HL-60/S4 treated with phorbol 12-myristate 13-acetate at 8.2 ng/mL for 4 days and 3 days (cell line): ENCODE results near the gene NPC1L1.
"Not testable (repeated sequence)": the region's sequence is repeated elsewhere in the genome, so short reads cannot be mapped to it uniquely, and the experiment has no call there.

Experiments used
- in situ Hi-C: fragments of 300-500 bp; cut with MboI; formaldehyde crosslinking; loops from 2 replicates; pipeline ENCODE4 v1.15.0; 2022; ENCODE audit warnings: low sequenced_read_pairs

Gene NPC1L1

GRCh38 chr7:44566680-44567079, 25.6 kb upstream of the NPC1L1 start:
- in situ Hi-C loops = no loop called here

DNA sequence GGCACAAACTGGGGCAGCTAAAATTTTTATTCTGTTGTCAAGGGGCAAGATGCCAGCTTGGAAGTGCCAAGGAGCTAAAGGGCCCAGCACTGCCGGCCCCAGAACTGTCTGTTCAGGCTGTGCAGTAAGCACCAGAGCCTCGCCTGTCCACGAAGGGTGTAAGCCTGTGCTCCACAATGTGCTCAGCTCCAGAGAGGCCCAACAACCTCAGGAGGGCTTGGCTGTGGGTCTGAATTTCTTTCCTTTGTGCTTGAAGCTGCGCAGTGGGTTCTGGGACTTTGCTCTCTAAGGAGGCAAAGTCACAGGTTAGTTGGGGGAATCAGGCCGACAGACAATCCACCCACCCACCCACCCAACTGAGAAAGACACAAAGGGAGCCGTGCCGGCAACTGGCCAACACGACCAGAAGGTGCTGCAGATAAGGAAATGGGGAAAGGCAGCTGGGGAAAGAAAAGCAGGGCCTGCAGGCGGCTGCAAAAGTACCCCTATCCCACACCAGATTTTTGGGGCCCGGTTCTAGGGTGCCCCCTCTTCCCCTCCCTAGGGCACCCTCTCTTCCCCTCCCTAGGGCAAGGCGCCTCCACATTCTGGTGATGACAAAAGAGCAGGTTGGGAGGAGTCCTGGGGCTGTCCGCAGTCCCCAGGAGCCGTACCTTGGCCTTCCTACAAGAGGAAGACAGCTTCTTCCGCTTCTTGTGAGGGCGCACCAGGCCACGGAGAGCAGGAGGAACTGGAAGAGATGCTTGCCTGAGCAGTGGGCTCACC, 24.8 kb upstream of the NPC1L1 start:
- in situ Hi-C loops = no loop called here

DNA sequence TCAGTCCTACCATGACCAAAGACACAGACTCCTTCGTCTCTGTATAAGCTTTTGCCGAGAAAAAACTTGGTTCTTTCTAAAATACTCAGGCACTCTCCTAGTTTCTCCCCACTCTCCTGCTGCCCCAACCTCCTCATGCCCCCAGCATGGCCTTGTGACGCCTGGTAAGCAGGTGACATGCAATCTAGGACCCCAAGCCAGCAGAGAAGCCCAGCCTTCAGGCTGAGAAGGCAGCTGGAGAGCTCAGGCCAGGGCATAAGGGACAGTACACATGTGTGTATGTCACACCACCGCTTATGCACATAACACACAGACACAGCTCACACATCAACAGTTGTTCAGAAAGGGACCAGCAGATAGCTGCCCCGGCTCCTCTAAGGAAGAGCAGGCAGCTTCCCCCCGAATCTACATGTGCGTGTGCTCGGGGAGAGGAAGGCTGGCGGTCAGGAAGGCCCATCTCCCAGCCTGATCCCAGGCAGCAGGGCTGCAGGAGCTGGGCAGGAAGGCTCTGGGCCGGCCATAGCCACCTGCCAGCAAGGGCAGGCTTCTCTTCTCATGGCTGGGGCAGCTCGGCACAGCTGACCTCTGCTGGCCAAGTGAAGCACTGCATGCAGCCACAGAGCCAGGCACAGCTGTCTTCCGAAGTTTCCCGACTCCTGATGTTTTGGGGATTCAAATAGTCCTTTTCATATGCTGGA, 24.1 kb upstream of the NPC1L1 start:
- in situ Hi-C loops = no loop called here

- in situ Hi-C loops = no loop called here
Observed at GRCh38 chr7:44564606-44565005, 23.5 kb upstream of the NPC1L1 start.

DNA sequence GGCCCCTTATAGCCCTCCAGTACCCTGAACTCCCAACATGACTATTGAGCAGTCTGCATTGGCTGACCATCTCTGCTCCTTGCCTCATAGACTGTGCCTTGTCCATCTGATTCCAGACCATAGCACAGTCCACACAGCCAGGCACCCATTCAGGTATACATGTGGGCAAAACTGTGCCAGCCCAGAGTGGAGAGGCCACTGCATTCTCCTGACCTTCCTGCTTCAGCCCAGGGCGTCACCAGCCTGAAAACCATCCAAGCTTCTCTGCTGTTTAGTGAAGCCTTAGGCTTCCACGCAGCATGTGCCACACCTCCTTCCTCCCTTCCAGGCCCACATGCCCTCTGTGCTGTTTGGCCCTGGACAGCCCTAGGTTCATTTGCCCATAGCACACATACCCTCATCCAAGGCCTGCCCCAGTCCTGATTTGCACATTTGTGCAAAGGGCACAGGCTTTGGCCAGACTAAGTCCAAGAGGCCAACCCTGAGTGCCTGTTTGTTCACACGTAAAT, 22.1 kb upstream of the NPC1L1 start:
- in situ Hi-C loops = no loop called here

DNA sequence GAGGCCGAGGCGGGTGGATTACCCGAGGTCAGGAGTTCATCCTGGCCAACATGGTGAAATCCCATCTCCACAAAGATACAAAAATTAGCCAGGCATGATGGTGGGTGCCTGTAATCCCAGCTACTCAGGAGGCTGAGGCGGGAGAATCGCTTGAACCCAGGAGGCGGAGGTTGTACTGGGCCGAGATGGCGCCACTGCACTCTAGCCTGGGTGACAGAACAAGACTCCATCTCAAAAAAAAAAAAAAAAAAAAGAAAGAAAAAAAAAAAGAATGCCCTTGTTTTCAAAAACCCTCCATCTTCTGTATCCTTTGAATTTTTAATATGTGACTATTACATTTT, 21.5 kb upstream of the NPC1L1 start:
- in situ Hi-C loops = not testable (repeated sequence)

DNA sequence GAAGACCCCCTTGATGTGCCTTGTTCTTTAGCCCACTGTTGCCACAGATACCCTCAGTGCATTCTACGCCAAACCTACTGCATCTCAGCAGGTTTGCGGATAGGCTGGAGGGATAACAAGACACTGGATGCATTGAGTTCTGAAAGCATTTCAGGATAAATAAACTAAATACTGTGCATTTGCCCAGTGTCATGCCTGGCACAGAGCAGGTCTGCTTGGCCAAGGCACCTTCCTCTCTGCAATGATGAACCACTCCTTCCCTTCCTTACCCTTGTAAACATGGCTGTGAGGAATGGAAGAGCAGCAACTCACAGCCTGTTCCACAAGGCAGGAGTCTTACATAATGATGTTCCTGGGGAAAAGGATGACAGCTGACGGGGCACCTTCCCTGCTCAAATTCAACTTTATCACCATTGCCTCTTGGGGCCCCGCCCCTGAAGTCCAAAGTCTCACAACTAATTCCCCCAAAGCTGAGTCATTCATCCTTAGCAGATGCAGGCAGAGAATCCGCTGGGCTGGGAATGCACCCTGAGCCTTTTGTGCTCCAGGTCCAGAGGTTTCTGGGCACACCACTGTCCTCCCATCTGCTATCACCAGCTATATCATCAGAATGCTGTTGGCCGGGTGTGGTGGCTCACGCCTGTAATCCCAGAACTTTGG, 21.0 kb upstream of the NPC1L1 start:
- in situ Hi-C loops = no loop called here

- in situ Hi-C loops = no loop called here
Observed at GRCh38 chr7:44561481-44561880, 20.4 kb upstream of the NPC1L1 start.

DNA sequence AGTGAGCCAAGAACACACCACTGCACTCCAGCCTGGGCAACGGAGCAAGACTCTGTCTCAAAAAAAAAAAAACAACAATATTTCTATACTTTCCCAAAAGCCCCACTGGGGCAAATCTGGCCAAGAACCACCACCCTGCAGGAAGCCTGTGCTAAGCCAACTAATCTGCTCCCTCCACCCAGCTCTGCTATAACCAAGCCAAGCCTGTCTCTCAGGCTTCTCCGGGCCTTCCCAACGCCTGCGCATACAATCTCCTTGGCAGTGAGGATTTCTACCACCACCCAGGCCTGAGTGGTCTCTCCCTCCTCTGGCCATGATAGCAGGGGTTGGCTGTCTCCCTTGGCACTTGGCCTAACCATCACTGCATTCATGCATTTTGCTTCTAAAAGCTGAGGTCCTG, 18.4 kb upstream of the NPC1L1 start:
- in situ Hi-C loops = no loop called here

- in situ Hi-C loops = no loop called here
Observed at GRCh38 chr7:44557485-44557884, 16.4 kb upstream of the NPC1L1 start.

GRCh38 chr7:44555350-44555749, 14.2 kb upstream of the NPC1L1 start:
- in situ Hi-C loops = no loop called here

DNA sequence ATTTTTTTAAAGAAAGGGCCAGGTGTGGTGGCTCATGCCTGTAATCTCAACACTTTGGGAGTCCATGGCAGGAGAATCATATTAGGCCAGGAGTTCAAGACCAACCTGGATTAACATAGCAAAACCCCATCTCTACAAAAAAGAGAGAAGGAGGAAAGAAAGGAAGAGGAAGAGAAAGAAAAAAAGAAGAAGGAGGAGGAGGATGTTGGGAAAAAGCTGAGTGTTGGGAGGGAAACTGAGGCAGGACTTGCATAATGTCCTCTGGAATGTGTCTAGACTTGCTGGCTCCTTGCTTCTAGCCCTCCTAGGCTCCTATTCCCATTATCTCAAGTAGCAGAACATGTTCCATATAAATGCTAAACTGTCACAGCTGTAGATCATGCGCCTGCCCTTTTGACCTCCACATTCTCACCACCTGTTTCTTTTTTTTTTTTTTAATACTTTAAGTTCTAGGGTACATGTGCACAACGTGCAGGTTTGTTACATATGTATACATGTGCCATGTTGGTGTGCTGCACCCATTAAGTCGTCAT, 11.4 kb upstream of the NPC1L1 start:
- in situ Hi-C loops = not testable (repeated sequence)

DNA sequence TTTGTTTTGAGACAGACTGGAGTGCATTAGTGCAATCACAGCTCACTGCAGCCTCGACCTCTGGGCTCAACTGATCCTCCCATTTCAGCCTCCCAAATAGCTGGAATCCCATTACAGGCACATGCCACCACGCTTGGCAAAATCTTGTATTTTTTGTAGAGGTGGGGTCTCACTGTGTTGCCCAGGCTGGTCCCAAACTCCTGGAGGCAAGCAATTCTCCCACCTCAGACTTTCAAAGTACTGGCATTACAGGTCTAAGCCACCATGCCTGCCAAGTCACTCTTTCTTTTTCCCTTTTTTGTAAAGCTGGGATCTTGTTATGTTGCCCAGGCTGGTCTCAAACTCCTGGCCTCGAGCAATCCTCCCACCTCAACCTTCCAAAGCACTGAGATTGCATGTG, 8.3 kb upstream of the NPC1L1 start:
- in situ Hi-C loops = no loop called here

GRCh38 chr7:44548893-44549292, 7.8 kb upstream of the NPC1L1 start:
- in situ Hi-C loops = no loop called here

DNA sequence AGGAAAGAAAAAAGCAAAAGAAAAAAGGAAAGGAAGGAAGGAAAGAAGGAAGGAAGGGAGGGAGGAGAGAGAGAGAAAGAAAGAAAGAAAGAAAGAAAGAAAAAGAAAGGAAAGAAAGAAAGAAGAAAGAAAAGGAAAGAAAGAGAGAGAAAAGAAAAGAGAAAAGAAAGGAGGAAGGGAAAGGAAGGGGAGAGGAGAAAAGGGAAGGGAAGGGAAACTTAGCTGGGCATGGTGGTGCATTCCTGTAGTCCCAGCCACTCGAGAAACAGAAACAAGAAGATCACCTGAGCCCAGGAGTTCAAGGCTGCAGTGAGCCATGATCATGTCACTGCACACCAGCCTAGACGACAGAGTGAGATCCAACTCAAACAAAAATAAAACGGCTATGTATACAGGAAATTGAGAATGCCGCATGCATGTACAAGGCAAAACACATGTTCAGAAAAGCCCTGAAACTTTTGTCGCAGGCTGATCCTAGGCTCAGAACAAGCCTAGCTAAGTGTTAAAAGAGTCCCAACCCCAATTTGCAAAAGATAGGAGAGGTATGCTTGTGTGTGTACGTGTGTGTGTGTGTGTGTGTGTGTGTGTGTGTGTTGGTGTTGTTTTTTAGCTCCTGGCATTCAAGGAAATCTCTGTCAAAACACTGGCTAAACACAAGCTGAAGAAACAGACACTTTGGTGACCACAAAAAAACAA, 6.6 kb upstream of the NPC1L1 start:
- in situ Hi-C loops = no loop called here

DNA sequence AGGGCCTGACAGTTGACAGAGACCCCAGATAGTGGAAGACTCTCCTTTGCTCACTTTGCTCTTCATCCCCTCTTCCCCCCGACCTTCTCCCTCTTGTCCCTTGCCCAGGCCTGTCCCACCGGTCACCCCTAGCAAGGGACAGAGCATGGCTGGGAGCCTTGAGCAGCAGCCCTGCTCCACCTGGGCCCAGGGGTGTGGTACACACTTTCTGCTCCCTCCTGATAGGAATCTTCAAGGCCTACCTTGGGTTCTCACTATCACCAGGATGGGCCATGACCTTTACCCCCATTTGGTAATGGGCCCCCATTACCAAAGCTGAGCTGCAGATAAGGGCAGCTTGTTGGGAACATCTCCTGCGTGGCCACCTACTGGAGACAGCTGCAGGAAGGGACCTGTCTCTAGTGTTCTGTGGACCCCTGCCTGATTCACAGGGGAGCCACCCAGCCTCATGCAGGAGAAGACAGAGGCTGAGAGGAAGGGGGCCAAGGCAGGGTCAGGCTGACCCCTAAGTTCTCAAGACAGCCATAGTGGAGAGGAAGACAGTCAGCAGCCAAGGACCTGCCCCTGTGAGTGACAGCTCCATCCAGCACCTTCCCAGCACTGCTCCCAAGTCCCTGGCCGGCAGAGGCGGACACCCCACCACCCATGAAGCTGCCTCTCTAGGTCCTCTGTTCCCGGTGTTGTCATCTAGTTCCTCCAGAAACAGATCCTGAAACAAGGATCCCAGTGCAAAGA, 913 bp upstream of the NPC1L1 start:
- in situ Hi-C loops = no loop called here

GRCh38 chr7:44540592-44541027, 520 bp downstream of the NPC1L1 start:
- in situ Hi-C loops = no loop called here

GRCh38 chr7:44539669-44540506, 1.2 kb downstream of the NPC1L1 start:
- in situ Hi-C loops = no loop called here
